Chondrocyte (in vitro differentiated cells): Measurements from ENCODE around the gene CTR9. TPM values are rescaled to one million over a fixed set of nuclear protein-coding genes. Genes with fewer than 3 reads are reported as not detected.
A peak's percentile ranks its signal among the peaks of the same experiment; 100 is the strongest.

Experiments used
- DNase-seq: peaks from one replicate; pipeline ENCODE4 v3.0.0; 2021; ENCODE audit warnings: mixed read lengths, low spot score
- H3K27ac Mint-ChIP-seq: one replicate; pipeline ENCODE4 v1.8.0; 2021; ENCODE audit warnings: mild to moderate bottlenecking, moderate library complexity, mixed read lengths; ENCODE audit not compliant: unreplicated experiment
- H3K27me3 Mint-ChIP-seq: 2 replicates; pipeline ENCODE4 v1.8.0; 2021; ENCODE audit warnings: low read depth, mixed read lengths
- H3K36me3 Mint-ChIP-seq: 2 replicates; pipeline ENCODE4 v1.8.0; 2021; ENCODE audit warnings: low read depth, mixed read lengths
- H3K4me1 Mint-ChIP-seq: 2 replicates; pipeline ENCODE4 v1.8.0; 2021; ENCODE audit warnings: low read depth, mild to moderate bottlenecking, mixed read lengths
- H3K4me3 Mint-ChIP-seq: one replicate; pipeline ENCODE4 v1.8.0; 2021; ENCODE audit warnings: mild to moderate bottlenecking, moderate library complexity, mixed read lengths; ENCODE audit not compliant: unreplicated experiment
- H3K9me3 Mint-ChIP-seq: 2 replicates; pipeline ENCODE4 v1.8.0; 2021; ENCODE audit warnings: low read depth, mixed read lengths
- long read RNA-seq: library from polyadenylated mRNA; stranded (forward); transcript quantifications from one replicate; pipeline ENCODE4 v2.0.0, GENCODE V29; 2021
- total RNA-seq: library from RNA; stranded (reverse); gene quantifications from 3 replicates; pipeline ENCODE4 v1.2.1, GENCODE V29; 2021
- TF ChIP-seq, protein P1 (sequence below): fragments of 200-600 bp; sonication (generic); IDR thresholded peaks from 2 replicates; pipeline ENCODE4 v1.5.0; 2021; ENCODE audit warnings: antibody characterized with exemption, mild to moderate bottlenecking, moderate library complexity

Gene CTR9
- total RNA-seq = 24.7 to 29.9 TPM (median 26.6 TPM) in 3 replicates
- long read RNA-seq, full-length matches to known transcripts = 47 of 54 reads
- long read RNA-seq, partial matches to known transcripts = 4 of 54 reads
- long read RNA-seq, other reads (novel, unspliced or antisense) = 3 of 54 reads

DNA sequence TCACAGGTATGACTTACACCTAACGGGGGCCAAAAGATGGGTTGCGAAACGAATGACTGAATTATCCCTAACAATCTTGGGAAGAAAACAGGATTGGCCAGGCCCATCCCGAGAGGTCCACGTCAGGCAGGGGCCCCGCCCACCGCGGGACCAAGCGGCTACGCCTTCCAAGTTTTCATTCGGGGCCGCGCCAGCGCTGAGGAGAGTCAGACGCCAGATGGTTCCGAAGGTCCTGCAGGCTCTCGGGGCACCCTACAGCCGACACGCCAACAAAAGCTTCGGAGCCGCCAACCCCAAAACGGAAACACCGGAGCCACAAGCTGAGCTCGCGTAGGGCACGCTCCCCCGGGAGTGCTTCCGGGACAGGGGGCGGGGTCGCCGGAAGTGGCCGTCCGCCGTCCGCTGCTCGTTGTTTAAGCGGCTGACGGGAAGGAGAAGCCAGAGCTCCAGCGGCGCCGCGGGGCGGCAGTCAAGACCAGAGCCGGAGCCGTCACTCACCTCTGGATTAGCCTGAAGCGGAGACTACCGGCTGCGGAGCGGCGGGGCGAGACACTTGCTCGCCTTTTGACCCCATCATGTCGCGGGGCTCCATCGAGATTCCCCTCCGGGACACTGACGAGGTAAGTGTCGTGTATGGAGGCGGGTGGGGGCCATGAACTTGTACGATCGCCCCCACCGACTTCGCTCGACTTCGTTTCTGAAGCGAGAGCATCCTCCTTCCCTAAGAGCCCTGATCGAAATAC is at the start of gene CTR9:
CTR9 (plus strand) TSS at position 409 of the 743 bp plus-strand sequence; CDS start at position 576, 167 bp downstream.
- peak; percentile 97 for DNase-seq
- Mint-ChIP-seq H3K4me3 (peak within 1 kb of the TSS; percentile 93), H3K27me3 (no peaks in the 10 kb centered on the region), H3K4me1 (peaks cover 8% of the 10 kb centered on the region), H3K36me3 (peaks cover 10% of the 10 kb centered on the region), H3K27ac (peak within 1 kb of the TSS; percentile 95), H3K9me3 (no peaks in the 10 kb centered on the region)
- TF ChIP-seq, protein P1, sequence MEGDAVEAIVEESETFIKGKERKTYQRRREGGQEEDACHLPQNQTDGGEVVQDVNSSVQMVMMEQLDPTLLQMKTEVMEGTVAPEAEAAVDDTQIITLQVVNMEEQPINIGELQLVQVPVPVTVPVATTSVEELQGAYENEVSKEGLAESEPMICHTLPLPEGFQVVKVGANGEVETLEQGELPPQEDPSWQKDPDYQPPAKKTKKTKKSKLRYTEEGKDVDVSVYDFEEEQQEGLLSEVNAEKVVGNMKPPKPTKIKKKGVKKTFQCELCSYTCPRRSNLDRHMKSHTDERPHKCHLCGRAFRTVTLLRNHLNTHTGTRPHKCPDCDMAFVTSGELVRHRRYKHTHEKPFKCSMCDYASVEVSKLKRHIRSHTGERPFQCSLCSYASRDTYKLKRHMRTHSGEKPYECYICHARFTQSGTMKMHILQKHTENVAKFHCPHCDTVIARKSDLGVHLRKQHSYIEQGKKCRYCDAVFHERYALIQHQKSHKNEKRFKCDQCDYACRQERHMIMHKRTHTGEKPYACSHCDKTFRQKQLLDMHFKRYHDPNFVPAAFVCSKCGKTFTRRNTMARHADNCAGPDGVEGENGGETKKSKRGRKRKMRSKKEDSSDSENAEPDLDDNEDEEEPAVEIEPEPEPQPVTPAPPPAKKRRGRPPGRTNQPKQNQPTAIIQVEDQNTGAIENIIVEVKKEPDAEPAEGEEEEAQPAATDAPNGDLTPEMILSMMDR = peak; percentile 64

DNA sequence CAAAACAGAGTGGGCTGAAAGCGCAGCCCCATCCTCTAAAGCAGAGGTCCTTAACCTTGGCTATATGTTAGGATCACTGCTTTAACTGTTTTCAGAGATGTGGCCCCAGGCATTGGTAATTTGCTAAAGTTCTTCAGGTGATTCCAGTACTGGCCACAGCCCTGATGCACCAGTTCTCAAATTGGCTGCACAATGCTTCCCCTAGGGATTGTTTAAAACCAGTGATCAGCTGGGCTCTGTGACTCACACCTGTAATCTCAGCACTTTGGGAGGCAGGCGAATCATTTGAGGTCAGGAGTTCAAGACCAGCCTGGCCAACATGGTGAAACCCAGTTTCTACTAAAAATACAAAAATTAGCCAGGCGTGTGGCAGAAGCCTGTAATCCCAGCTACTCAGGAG is 49.1 kb upstream of the CTR9 start:
- H3K4me3 Mint-ChIP-seq = no peak overlapping the region
- DNase-seq = no peak
- H3K27ac Mint-ChIP-seq = no peak overlapping the region
- TF ChIP-seq, protein P1 = no peak
- H3K4me1 Mint-ChIP-seq = peaks cover 11% of the 10 kb centered on the region
- no peaks in the 10 kb centered on the region for H3K36me3 Mint-ChIP-seq
- H3K27me3 Mint-ChIP-seq = no peaks in the 10 kb centered on the region
- no peaks in the 10 kb centered on the region for H3K9me3 Mint-ChIP-seq

DNA sequence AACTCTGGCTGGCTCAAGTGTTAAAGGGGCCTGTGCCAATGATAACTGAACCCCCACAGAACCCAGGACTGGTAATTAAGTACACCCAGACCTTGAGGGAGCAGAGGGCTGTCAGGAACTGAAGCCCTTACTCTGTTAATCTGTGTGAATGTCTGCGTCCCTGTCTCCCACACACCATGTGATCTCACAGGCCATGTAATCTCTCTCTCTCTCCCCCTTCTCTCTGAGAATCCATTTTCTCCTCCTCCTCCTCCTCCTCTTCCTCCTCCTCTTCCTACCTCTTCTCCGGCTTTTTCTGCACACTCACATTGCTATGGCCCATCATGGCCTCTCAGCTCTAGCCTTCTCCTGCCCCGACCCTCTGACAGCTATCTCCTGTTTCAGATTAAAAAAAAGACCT is 42.9 kb upstream of the CTR9 start:
- Mint-ChIP-seq H3K4me3 (no peak overlapping the region), H3K4me1 (peaks cover 3% of the 10 kb centered on the region), H3K9me3 (no peaks in the 10 kb centered on the region), H3K27me3 (no peaks in the 10 kb centered on the region), H3K27ac (no peak overlapping the region), H3K36me3 (no peaks in the 10 kb centered on the region)
- TF ChIP-seq, protein P1 = no peak
- no peak for DNase-seq

DNA sequence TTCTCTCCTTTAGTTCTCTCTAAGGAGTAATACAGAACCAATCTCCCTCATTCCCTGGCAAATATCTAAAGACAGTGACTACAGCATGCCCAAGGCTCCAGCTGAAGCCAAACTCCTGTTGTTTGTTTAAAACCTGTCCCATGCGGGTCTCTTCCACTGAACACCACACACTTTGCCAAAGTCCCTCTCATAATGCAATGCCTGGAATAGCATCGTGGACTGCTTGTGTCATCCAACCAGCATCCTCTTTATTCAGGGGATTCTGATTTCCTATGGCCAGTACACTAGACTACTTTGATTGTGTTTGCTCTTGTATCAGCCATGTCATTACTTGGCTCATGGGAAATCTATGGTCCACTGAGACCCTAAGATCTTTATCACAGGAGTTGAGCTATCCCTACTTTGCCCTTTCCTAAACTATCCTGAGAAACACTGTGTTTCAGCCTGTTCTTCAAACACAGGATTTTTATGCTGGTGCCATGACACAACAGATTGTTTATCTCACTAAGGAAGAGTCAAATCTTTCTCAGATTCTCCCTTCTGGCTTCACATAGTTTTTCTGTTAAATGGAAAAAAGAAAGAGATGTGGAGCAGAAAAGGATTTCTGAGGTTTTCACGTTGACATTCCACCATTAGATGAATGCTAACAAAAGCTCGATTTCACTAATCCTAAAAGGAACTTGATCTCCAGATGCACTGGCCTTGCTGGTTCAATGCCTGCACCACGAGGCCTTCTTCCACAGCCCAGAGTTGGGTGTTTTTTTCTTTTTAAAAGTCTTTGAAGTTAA is 41.6 kb upstream of the CTR9 start:
- no peak for DNase-seq
- Mint-ChIP-seq H3K4me1 (no peaks in the 10 kb centered on the region), H3K4me3 (no peak overlapping the region)

DNA sequence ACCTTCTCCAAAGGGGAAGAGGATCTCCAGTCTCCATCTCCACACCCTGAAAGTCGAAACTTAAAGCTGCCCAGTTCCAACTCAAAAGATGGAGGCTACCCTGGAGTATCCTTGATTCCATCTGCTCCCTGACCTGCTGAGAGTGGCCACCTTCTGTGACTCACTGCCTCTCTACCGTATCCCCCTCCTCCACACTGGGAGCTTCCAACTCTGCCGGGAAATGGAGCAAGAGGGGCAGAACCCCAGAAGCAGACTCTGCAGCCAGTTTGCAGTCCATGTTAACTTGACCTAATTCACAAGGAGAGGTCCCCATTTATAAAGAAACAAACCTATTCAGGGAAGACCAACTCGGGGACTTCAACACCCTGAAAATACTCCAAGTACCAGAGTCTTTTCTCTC is 35.5 kb upstream of the CTR9 start:
- Mint-ChIP-seq H3K4me1 (peaks cover 12% of the 10 kb centered on the region), H3K36me3 (no peaks in the 10 kb centered on the region), H3K4me3 (no peak overlapping the region), H3K27me3 (no peaks in the 10 kb centered on the region), H3K9me3 (no peaks in the 10 kb centered on the region), H3K27ac (no peak overlapping the region)
- no peak for DNase-seq
- TF ChIP-seq, protein P1 = no peak

More for the DNA sequence above, 41.6 kb upstream of the CTR9 start:
- TF ChIP-seq, protein P1 = no peak
- Mint-ChIP-seq H3K9me3 (no peaks in the 10 kb centered on the region), H3K27me3 (no peaks in the 10 kb centered on the region), H3K27ac (no peak overlapping the region), H3K36me3 (no peaks in the 10 kb centered on the region)
